Naive thymus-derived CD8-positive, alpha-beta T cell (primary cell): Measurements from ENCODE around the gene AOC1. TPM values are rescaled to one million over a fixed set of nuclear protein-coding genes. Genes with fewer than 3 reads are reported as not detected.

Experiments used
- ATAC-seq, 2 donors: fragments of 150-1000 bp; cut with Tn5 transposase in 1 of 2; sonication (Bioruptor Pico), chemical (Tn5 transposase) in 1 of 2; 1 replicate in 1 of 2; 2 replicates in 1 of 2; pipeline ENCODE4 v1.10.0; 2021; ENCODE audit warnings: mild to moderate bottlenecking in 2 of 2, moderate library complexity in 2 of 2
- POLR2A ChIA-PET: fragments of 350-600 bp; sonication (Branson Sonifier 250); formaldehyde crosslinking; loops from one replicate; lab custom pipeline; 2021; ENCODE audit warnings: antibody characterized with exemption; lab: Charles Lee
- DNase-seq, 10 donors: peaks; one replicate each; pipeline versions ENCODE4 v3.0.0 to v3.0.0-alpha.2; 2020 to 2022
- H3K27ac Mint-ChIP-seq, 10 donors: one replicate each; pipeline ENCODE4 v1.8.0; 2020 to 2022; ENCODE audit warnings: mild to moderate bottlenecking in 10 of 10, mixed read lengths in 10 of 10, moderate library complexity in 4 of 10, inconsistent platforms in 1 of 10
- H3K27me3 Mint-ChIP-seq, 5 donors: one replicate each; pipeline ENCODE4 v1.8.0; 2021 to 2022; ENCODE audit warnings: mixed read lengths in 5 of 5
- H3K36me3 Mint-ChIP-seq, 3 donors: one replicate each; pipeline ENCODE4 v1.8.0; 2020 to 2022; ENCODE audit warnings: mixed read lengths in 3 of 3, mild to moderate bottlenecking in 2 of 3, inconsistent platforms in 1 of 3
- H3K4me1 Mint-ChIP-seq, 4 donors: one replicate each; pipeline ENCODE4 v1.8.0; 2021 to 2022; ENCODE audit warnings: mixed read lengths in 4 of 4
- H3K4me3 Mint-ChIP-seq, 10 donors: one replicate each; pipeline ENCODE4 v1.8.0; 2020 to 2022; ENCODE audit warnings: mild to moderate bottlenecking in 10 of 10, mixed read lengths in 10 of 10, moderate library complexity in 6 of 10, inconsistent platforms in 1 of 10
- H3K9me3 Mint-ChIP-seq, 9 donors: one replicate each; pipeline ENCODE4 v1.8.0; 2020 to 2022; ENCODE audit warnings: mixed read lengths in 9 of 9, mild to moderate bottlenecking in 3 of 9, inconsistent platforms in 1 of 9, moderate library complexity in 1 of 9
- polyA plus RNA-seq, 3 donors: library from polyadenylated mRNA; unstranded; fragments of 300-500 nt; fragmentation: Illumina TruSeq; gene quantifications; one replicate each; pipeline ENCODE4 v1.2.3, GENCODE V29; 2021
- total RNA-seq, 8 experiments: library from RNA in 2 of 8; stranded (reverse) in 2 of 8; gene quantifications; one replicate each; pipeline ENCODE4 v1.2.3 and lab custom pipeline; 2021 to 2026

Gene AOC1
- total and polyA plus RNA-seq, 5 experiments from 2014 or later, result not detected

- POLR2A ChIA-PET, result no interaction called here
- H3K36me3 Mint-ChIP-seq, result peaks cover 0 to 12% (median 6%) of the 10 kb centered on the region in 3 donors
- H3K27ac Mint-ChIP-seq, result no peak overlapping the region
- ATAC-seq (no peak), DNase-seq (no peak)
- peaks cover 20 to 54% (median 41%) of the 10 kb centered on the region in 5 donors for H3K27me3 Mint-ChIP-seq
- peaks cover 3 to 15% (median 7%) of the 10 kb centered on the region in 4 donors for H3K4me1 Mint-ChIP-seq
- H3K4me3 Mint-ChIP-seq, result no peak overlapping the region
- peaks cover 0 to 13% (median 3%) of the 10 kb centered on the region in 9 donors for H3K9me3 Mint-ChIP-seq
Observed at GRCh38 chr7:150895809-150896208, 43.5 kb downstream of the AOC1 start.

GRCh38 chr7:150896562-150897209 lies 44.4 kb downstream of the AOC1 start:
- H3K27me3 Mint-ChIP-seq, result peaks cover 20 to 62% (median 47%) of the 10 kb centered on the region in 5 donors
- POLR2A ChIA-PET, result no interaction called here
- DNase-seq, result no peak
- H3K4me3 Mint-ChIP-seq, result no peak overlapping the region
- peaks cover 0 to 13% (median 3%) of the 10 kb centered on the region in 9 donors for H3K9me3 Mint-ChIP-seq
- ATAC-seq, result no peak
- peaks cover 3 to 15% (median 7%) of the 10 kb centered on the region in 4 donors for H3K4me1 Mint-ChIP-seq
- peaks cover 0 to 12% (median 6%) of the 10 kb centered on the region in 3 donors for H3K36me3 Mint-ChIP-seq
- H3K27ac Mint-ChIP-seq, result no peak overlapping the region

GRCh38 chr7:150897502-150898474 lies 45.5 kb downstream of the AOC1 start:
- POLR2A ChIA-PET, result interaction anchor here (1.0 kb wide), 1 partner anchor 119 kb away, joined by 4 read pairs; no protein-coding TSS in a partner anchor
- Mint-ChIP-seq H3K9me3 (peaks cover 0 to 13% (median 3%) of the 10 kb centered on the region in 9 donors), H3K4me1 (peaks cover 3 to 15% (median 7%) of the 10 kb centered on the region in 4 donors), H3K27ac (no peak overlapping the region), H3K36me3 (peaks cover 0 to 12% (median 6%) of the 10 kb centered on the region in 3 donors), H3K4me3 (no peak overlapping the region), H3K27me3 (peaks cover 25 to 71% (median 52%) of the 10 kb centered on the region in 5 donors)
- ATAC-seq, result peak; percentile 6 to 17
- DNase-seq, result no peak

- H3K4me3 Mint-ChIP-seq, result no peak overlapping the region
- peaks cover 25 to 77% (median 55%) of the 10 kb centered on the region in 5 donors for H3K27me3 Mint-ChIP-seq
- H3K9me3 Mint-ChIP-seq, result peaks cover 0 to 6% (median 3%) of the 10 kb centered on the region in 9 donors
- peaks cover 3 to 15% (median 7%) of the 10 kb centered on the region in 4 donors for H3K4me1 Mint-ChIP-seq
- ATAC-seq (peak; percentile 83 to 94), DNase-seq (peak; percentile 47 to 84 (median 73))
- H3K36me3 Mint-ChIP-seq, result peaks cover 0 to 7% (median 6%) of the 10 kb centered on the region in 3 donors
- POLR2A ChIA-PET, result interaction anchor here (0.5 to 1.0 kb wide), 2 partner anchors 118 to 123 kb away, joined by 3 to 4 read pairs; no protein-coding TSS in a partner anchor
- no peak overlapping the region for H3K27ac Mint-ChIP-seq
Observed at GRCh38 chr7:150898475-150899011, 46.2 kb downstream of the AOC1 start.

GRCh38 chr7:150900675-150901074 lies 48.4 kb downstream of the AOC1 start:
- DNase-seq (no peak), ATAC-seq (no peak)
- peaks cover 21 to 84% (median 57%) of the 10 kb centered on the region in 5 donors for H3K27me3 Mint-ChIP-seq
- no peaks in the 10 kb centered on the region for H3K9me3 Mint-ChIP-seq
- H3K4me3 Mint-ChIP-seq, result no peak overlapping the region
- no peak overlapping the region for H3K27ac Mint-ChIP-seq
- no peaks in the 10 kb centered on the region for H3K36me3 Mint-ChIP-seq
- H3K4me1 Mint-ChIP-seq, result peaks cover 3 to 19% (median 7%) of the 10 kb centered on the region in 4 donors
- POLR2A ChIA-PET, result no interaction called here

GRCh38 chr7:150901160-150902035 lies 49.1 kb downstream of the AOC1 start:
- H3K9me3 Mint-ChIP-seq, result no peaks in the 10 kb centered on the region
- no peaks in the 10 kb centered on the region for H3K36me3 Mint-ChIP-seq
- ATAC-seq (no peak), DNase-seq (no peak)
- POLR2A ChIA-PET, result no interaction called here
- H3K27ac Mint-ChIP-seq, result peak overlapping the region in 1 of 10 donors; percentile 29
- H3K4me3 Mint-ChIP-seq, result no peak overlapping the region
- peaks cover 3 to 19% (median 7%) of the 10 kb centered on the region in 4 donors for H3K4me1 Mint-ChIP-seq
- peaks cover 21 to 76% (median 55%) of the 10 kb centered on the region in 5 donors for H3K27me3 Mint-ChIP-seq

GRCh38 chr7:150902078-150903033 lies 50.0 kb downstream of the AOC1 start:
- Mint-ChIP-seq H3K4me3 (no peak overlapping the region), H3K27me3 (peaks cover 21 to 67% (median 59%) of the 10 kb centered on the region in 5 donors), H3K36me3 (no peaks in the 10 kb centered on the region), H3K4me1 (peaks cover 3 to 17% (median 7%) of the 10 kb centered on the region in 4 donors), H3K9me3 (no peaks in the 10 kb centered on the region), H3K27ac (no peak overlapping the region)
- ATAC-seq (no peak), DNase-seq (no peak)
- POLR2A ChIA-PET, result no interaction called here

- DNase-seq (no peak), ATAC-seq (no peak)
- H3K36me3 Mint-ChIP-seq, result no peaks in the 10 kb centered on the region
- peaks cover 17 to 55% (median 51%) of the 10 kb centered on the region in 5 donors for H3K27me3 Mint-ChIP-seq
- no peak overlapping the region for H3K4me3 Mint-ChIP-seq
- H3K9me3 Mint-ChIP-seq, result no peaks in the 10 kb centered on the region
- peaks cover under 1 to 6% (median 4%) of the 10 kb centered on the region in 4 donors for H3K4me1 Mint-ChIP-seq
- POLR2A ChIA-PET, result no interaction called here
- no peak overlapping the region for H3K27ac Mint-ChIP-seq
Observed at GRCh38 chr7:150903606-150904005, 51.3 kb downstream of the AOC1 start.

GRCh38 chr7:150904011-150904909 lies 51.9 kb downstream of the AOC1 start:
- POLR2A ChIA-PET, result no interaction called here
- Mint-ChIP-seq H3K4me1 (peaks cover 4 to 10% (median 5%) of the 10 kb centered on the region in 4 donors), H3K36me3 (no peaks in the 10 kb centered on the region), H3K9me3 (no peaks in the 10 kb centered on the region), H3K27me3 (peaks cover 16 to 52% (median 45%) of the 10 kb centered on the region in 5 donors), H3K27ac (no peak overlapping the region), H3K4me3 (no peak overlapping the region)
- DNase-seq (no peak), ATAC-seq (no peak)

- Mint-ChIP-seq H3K4me3 (no peak overlapping the region), H3K27me3 (peaks cover 0 to 31% (median 10%) of the 10 kb centered on the region in 5 donors), H3K9me3 (peaks cover 0 to 2% (median 0%) of the 10 kb centered on the region in 9 donors), H3K27ac (no peak overlapping the region), H3K36me3 (no peaks in the 10 kb centered on the region), H3K4me1 (peaks cover 12 to 21% (median 15%) of the 10 kb centered on the region in 4 donors)
- POLR2A ChIA-PET, result interaction anchor here (1.0 kb wide), 1 partner anchor 153 kb away, joined by 4 read pairs; no protein-coding TSS in a partner anchor
- DNase-seq (no peak), ATAC-seq (no peak)
Observed at GRCh38 chr7:150908173-150908572, 55.9 kb downstream of the AOC1 start.
